ENCODE results near the gene PPIP5K1. TPM values are rescaled to one million over a fixed set of nuclear protein-coding genes. Genes with fewer than 3 reads are reported as not detected.

The PPIP5K1 gene
- total RNA-seq, 1 donor: 9.9 TPM

DNA sequence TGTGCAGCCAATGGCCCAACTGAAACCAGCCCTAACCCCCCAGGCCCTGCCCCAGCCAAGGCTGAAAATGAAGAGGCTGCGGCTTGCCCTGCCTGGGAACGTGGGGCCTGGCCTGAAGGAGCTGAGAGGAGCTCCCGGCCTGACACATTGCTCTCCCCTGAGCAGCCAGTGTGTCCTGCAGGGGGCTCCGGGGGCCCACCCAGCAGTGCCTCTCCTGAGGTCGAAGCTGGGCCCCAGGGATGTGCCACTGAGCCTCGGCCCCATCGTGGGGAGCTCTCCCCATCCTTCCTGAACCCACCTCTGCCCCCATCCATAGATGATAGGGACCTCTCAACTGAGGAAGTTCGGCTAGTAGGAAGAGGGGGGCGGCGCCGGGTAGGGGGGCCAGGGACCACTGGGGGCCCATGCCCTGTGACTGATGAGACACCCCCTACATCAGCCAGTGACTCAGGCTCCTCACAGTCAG lies 61.4 kb downstream of the PPIP5K1 start:
- Histone ChIP-seq H3K4me1 (ENCODE audit: insufficient read depth, low read length) (no peaks in the 10 kb centered on the region), H3K4me3 (ENCODE audit: low read length) (no peak overlapping the region), H3K27me3 (ENCODE audit: insufficient read depth, low read length) (no peaks in the 10 kb centered on the region), H3K9me3 (ENCODE audit: low read depth, low read length) (no peaks in the 10 kb centered on the region)

DNA sequence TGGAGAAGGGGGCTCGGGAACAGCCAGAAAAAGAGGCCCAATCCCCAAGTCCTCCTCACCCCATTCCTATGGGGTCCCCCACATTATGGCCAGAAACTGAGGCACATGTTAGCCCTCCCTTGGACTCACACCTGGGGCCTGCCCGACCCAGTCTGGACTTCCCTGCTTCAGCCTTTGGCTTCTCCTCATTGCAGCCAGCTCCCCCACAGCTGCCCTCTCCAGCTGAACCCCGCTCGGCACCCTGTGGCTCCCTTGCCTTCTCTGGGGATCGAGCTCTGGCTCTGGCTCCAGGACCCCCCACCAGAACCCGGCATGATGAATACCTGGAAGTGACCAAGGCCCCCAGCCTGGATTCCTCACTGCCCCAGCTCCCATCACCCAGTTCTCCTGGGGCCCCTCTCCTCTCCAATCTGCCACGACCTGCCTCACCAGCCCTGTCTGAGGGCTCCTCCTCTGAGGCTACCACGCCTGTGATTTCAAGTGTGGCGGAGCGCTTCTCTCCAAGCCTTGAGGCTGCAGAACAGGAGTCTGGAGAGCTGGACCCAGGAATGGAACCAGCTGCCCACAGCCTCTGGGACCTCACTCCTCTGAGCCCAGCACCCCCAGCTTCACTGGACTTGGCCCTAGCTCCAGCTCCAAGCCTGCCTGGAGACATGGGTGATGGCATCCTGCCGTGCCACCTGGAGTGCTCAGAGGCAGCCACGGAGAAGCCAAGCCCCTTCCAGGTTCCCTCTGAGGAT lies 62.0 kb downstream of the PPIP5K1 start:
- Histone ChIP-seq H3K27me3 (ENCODE audit: insufficient read depth, low read length) (no peaks in the 10 kb centered on the region), H3K9me3 (ENCODE audit: low read depth, low read length) (no peaks in the 10 kb centered on the region), H3K4me3 (ENCODE audit: low read length) (no peak overlapping the region), H3K4me1 (ENCODE audit: insufficient read depth, low read length) (no peaks in the 10 kb centered on the region)

DNA sequence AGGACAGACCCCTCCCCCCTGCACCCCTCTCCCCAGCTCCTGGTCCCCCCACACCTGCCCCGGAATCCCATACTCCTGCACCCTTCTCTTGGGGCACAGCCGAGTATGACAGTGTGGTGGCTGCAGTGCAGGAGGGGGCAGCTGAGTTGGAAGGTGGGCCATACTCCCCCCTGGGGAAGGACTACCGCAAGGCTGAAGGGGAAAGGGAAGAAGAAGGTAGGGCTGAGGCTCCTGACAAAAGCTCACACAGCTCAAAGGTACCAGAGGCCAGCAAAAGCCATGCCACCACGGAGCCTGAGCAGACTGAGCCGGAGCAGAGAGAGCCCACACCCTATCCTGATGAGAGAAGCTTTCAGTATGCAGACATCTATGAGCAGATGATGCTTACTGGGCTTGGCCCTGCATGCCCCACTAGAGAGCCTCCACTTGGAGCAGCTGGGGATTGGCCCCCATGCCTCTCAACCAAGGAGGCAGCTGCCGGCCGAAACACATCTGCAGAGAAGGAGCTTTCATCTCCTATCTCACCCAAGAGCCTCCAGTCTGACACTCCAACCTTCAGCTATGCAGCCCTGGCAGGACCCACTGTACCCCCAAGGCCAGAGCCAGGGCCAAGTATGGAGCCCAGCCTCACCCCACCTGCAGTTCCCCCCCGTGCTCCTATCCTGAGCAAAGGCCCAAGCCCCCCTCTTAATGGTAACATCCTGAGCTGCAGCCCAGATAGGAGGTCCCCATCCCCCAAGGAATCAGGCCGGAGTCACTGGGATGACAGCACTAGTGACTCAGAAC lies 62.8 kb downstream of the PPIP5K1 start:
- Histone ChIP-seq H3K9me3 (ENCODE audit: low read depth, low read length) (no peaks in the 10 kb centered on the region), H3K4me1 (ENCODE audit: insufficient read depth, low read length) (no peaks in the 10 kb centered on the region)

DNA sequence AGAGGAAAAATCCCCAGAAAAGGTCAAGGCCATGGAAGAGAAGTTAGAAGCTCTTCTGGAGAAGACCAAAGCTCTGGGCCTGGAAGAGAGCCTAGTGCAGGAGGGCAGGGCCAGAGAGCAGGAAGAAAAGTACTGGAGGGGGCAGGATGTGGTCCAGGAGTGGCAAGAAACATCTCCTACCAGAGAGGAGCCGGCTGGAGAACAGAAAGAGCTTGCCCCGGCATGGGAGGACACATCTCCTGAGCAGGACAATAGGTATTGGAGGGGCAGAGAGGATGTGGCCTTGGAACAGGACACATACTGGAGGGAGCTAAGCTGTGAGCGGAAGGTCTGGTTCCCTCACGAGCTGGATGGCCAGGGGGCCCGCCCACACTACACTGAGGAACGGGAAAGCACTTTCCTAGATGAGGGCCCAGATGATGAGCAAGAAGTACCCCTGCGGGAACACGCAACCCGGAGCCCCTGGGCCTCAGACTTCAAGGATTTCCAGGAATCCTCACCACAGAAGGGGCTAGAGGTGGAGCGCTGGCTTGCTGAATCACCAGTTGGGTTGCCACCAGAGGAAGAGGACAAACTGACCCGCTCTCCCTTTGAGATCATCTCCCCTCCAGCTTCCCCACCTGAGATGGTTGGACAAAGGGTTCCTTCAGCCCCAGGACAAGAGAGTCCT lies 63.6 kb downstream of the PPIP5K1 start:
- H3K27me3 ChIP-seq (ENCODE audit: insufficient read depth, low read length): no peaks in the 10 kb centered on the region
- no peak overlapping the region for H3K4me3 ChIP-seq (ENCODE audit: low read length)
- H3K9me3 ChIP-seq (ENCODE audit: low read depth, low read length): no peaks in the 10 kb centered on the region
- no peaks in the 10 kb centered on the region for H3K4me1 ChIP-seq (ENCODE audit: insufficient read depth, low read length)

More for the DNA sequence above, 62.8 kb downstream of the PPIP5K1 start:
- Histone ChIP-seq H3K4me3 (ENCODE audit: low read length) (no peak overlapping the region), H3K27me3 (ENCODE audit: insufficient read depth, low read length) (no peaks in the 10 kb centered on the region)

DNA sequence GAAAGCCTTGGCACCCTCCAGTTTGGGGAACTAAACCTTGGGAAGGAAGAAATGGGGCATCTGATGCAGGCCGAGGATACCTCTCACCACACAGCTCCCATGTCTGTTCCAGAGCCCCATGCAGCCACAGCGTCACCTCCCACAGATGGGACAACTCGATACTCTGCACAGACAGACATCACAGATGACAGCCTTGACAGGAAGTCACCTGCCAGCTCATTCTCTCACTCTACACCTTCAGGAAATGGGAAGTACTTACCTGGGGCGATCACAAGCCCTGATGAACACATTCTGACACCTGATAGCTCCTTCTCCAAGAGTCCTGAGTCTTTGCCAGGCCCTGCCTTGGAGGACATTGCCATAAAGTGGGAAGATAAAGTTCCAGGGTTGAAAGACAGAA lies 64.9 kb downstream of the PPIP5K1 start:
- Histone ChIP-seq H3K4me1 (ENCODE audit: insufficient read depth, low read length) (no peaks in the 10 kb centered on the region), H3K4me3 (ENCODE audit: low read length) (no peak overlapping the region), H3K27me3 (ENCODE audit: insufficient read depth, low read length) (no peaks in the 10 kb centered on the region), H3K9me3 (ENCODE audit: low read depth, low read length) (no peaks in the 10 kb centered on the region)

DNA sequence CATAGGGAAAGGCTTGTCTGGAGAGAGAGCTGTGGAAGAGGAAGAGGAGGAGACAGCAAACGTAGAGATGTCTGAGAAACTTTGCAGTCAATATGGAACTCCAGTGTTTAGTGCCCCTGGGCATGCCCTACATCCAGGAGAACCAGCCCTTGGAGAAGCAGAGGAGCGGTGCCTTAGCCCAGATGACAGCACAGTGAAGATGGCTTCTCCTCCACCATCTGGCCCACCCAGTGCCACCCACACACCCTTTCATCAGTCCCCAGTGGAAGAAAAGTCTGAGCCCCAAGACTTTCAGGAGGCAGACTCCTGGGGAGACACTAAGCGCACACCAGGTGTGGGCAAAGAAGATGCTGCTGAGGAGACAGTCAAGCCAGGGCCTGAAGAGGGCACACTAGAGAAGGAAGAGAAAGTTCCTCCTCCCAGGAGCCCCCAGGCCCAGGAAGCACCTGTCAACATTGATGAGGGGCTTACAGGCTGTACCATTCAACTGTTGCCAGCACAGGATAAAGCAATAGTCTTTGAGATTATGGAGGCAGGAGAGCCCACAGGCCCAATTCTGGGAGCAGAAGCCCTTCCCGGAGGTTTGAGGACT lies 65.7 kb downstream of the PPIP5K1 start:
- Histone ChIP-seq H3K9me3 (ENCODE audit: low read depth, low read length) (no peaks in the 10 kb centered on the region), H3K27me3 (ENCODE audit: insufficient read depth, low read length) (no peaks in the 10 kb centered on the region), H3K4me3 (ENCODE audit: low read length) (no peak overlapping the region), H3K4me1 (ENCODE audit: insufficient read depth, low read length) (no peaks in the 10 kb centered on the region)

DNA sequence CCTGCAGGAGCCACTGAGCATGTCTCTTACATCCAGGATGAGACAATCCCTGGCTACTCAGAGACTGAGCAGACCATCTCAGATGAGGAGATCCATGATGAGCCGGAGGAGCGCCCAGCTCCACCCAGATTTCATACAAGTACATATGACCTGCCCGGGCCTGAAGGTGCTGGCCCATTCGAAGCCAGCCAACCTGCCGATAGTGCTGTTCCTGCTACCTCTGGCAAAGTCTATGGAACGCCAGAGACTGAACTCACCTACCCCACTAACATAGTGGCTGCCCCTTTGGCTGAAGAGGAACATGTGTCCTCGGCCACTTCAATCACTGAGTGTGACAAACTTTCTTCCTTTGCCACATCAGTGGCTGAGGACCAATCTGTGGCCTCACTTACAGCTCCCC lies 66.4 kb downstream of the PPIP5K1 start:
- Histone ChIP-seq H3K4me3 (ENCODE audit: low read length) (no peak overlapping the region), H3K4me1 (ENCODE audit: insufficient read depth, low read length) (no peaks in the 10 kb centered on the region), H3K9me3 (ENCODE audit: low read depth, low read length) (no peaks in the 10 kb centered on the region), H3K27me3 (ENCODE audit: insufficient read depth, low read length) (no peaks in the 10 kb centered on the region)

DNA sequence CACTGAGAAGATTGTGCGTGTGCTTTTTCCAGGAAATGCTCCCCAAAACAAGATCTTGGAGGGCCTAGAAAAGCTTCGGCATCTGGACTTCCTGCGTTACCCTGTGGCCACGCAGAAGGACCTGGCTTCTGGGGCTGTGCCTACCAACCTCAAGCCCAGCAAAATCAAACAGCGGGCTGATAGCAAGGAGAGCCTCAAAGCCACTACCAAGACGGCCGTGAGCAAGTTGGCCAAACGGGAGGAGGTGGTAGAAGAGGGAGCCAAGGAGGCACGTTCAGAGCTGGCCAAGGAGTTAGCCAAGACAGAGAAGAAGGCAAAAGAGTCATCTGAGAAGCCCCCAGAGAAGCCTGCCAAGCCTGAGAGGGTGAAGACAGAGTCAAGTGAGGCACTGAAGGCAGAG lies 67.8 kb downstream of the PPIP5K1 start:
- no peaks in the 10 kb centered on the region for H3K9me3 ChIP-seq (ENCODE audit: low read depth, low read length)
- peaks cover 4% of the 10 kb centered on the region for H3K27me3 ChIP-seq (ENCODE audit: insufficient read depth, low read length)
- H3K4me3 ChIP-seq (ENCODE audit: low read length): no peak overlapping the region
- H3K4me1 ChIP-seq (ENCODE audit: insufficient read depth, low read length): peaks cover 8% of the 10 kb centered on the region

DNA sequence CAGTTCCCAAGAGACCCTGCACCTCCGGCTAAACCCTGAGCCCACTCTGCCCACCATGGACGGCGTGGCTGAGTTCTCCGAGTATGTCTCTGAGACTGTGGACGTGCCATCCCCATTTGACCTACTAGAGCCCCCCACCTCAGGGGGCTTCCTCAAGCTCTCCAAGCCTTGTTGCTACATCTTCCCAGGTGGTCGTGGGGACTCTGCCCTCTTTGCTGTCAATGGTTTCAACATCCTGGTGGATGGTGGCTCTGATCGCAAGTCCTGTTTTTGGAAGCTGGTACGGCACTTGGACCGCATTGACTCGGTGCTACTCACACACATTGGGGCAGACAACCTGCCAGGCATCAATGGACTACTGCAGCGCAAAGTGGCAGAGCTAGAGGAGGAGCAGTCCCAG lies 68.6 kb downstream of the PPIP5K1 start:
- Histone ChIP-seq H3K9me3 (ENCODE audit: low read depth, low read length) (no peaks in the 10 kb centered on the region), H3K27me3 (ENCODE audit: insufficient read depth, low read length) (peaks cover 7% of the 10 kb centered on the region), H3K4me3 (ENCODE audit: low read length) (no peak overlapping the region), H3K4me1 (ENCODE audit: insufficient read depth, low read length) (peaks cover 8% of the 10 kb centered on the region)

DNA sequence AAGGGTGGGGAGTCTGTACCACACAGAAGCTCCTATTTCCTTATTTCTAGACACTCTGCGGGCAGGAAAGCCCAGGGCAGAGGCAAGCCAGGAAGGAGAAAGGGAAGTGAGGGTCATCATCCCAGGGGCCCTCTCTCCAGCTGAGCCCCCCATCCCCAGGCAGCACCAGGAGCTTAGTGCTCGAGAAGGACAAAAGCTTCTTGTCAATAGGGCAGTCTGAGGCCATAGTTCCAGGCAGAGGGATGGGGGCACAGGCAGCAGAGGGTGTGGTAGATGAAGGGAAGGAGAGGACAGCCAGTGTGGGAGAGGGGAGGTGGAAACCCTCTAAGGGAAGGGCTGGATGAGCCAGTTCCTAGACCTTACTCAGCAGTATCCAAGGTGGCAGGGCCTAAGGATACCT lies 69.9 kb downstream of the PPIP5K1 start:
- Histone ChIP-seq H3K4me1 (ENCODE audit: insufficient read depth, low read length) (peaks cover 8% of the 10 kb centered on the region), H3K4me3 (ENCODE audit: low read length) (no peak overlapping the region), H3K27me3 (ENCODE audit: insufficient read depth, low read length) (peaks cover 10% of the 10 kb centered on the region), H3K9me3 (ENCODE audit: low read depth, low read length) (no peaks in the 10 kb centered on the region)

DNA sequence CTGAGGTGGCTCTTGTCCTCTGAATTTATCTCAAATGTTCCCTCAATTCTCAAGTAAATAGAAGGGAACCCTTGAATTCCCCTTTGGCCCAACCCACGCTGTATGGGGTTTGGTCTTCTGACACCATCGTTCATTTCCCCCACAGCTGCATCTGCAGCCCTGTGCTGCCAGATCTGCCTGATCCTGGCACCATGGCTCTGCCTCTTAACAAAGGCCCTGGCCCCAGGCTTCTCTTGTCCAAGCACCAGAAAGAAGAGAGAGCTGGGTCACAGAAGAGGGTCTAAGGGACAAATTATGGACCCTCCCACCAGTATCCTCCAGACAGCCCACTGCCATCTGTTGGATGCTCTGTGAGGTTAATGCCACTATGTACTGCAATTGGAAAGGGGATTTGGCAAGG lies 70.8 kb downstream of the PPIP5K1 start:
- Histone ChIP-seq H3K4me3 (ENCODE audit: low read length) (no peak overlapping the region), H3K9me3 (ENCODE audit: low read depth, low read length) (no peaks in the 10 kb centered on the region), H3K27me3 (ENCODE audit: insufficient read depth, low read length) (peaks cover 10% of the 10 kb centered on the region)

DNA sequence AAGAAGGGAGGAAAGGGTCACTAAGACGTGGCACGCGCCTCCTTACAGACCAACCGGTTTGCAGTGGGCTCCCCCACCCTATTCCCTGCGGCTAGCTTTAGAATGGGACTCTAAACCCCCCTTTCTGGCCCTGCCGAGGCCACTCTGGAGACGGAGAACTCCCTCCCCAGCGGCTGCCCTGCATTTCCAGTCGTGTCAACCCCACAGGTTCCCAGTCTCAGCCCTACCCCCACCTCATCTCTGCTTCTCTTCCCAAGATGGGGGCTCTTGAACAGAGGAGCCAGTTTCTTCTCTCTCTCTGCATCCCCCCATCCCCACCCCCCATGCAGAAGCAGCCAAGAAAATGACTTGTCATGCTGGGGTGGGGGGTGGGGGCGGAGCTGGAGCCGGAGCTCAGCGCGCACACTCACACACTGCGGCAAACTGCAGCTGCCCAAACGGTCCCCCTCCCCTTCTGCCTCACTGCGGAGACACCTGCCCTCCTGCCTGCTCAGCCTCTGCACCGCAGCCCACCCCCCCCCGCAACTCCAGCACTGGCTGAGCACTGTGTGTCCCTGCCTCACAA lies 71.7 kb downstream of the PPIP5K1 start:
- no peak overlapping the region for H3K4me3 ChIP-seq (ENCODE audit: low read length)
- H3K4me1 ChIP-seq (ENCODE audit: insufficient read depth, low read length): peaks cover 8% of the 10 kb centered on the region
- H3K9me3 ChIP-seq (ENCODE audit: low read depth, low read length): no peaks in the 10 kb centered on the region
- H3K27me3 ChIP-seq (ENCODE audit: insufficient read depth, low read length): peaks cover 10% of the 10 kb centered on the region

More for the DNA sequence above, 70.8 kb downstream of the PPIP5K1 start:
- H3K4me1 ChIP-seq (ENCODE audit: insufficient read depth, low read length): peaks cover 8% of the 10 kb centered on the region

DNA sequence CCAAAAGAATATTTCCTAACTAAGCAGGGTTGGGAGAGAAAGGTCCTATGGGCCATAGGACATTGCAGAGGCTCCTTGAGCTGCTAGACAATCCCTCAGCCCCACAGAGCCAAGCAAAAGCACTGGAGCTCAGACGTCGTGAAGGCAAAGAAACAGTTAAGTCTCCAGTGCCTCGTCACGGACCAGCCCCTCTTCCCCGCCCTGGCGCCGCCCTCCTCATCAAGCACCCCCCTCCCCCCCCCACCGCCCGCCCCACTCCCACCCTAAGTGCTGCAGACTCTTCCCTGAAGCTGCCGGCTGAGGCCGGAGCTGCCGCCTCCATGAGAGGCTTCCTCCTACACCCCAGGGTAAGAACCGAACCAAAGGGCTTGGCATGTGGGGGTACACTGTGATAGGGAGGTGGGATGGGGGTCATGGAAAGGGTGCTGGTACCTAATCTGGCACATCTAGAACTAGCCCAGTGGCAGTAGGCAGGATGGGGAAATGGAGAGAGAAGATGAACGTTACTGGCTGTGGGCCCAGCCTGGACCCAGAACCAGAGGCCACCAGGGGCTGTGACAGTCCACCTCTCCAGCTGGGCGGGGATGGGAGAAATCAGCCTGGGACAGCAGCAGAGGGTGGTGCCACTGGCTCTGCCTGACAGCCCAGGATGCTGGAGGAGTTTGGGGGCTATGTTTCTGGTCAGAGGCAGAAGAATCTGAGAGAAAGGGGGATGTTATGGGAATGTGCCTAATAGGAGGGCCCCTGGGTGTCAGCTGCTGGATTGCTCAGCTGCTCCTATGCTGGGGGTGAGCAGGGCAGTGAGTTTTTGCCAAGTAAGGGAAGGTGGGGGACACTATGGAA lies 72.4 kb downstream of the PPIP5K1 start, which contains the start of gene MAP1A:
TSS of gene MAP1A (plus strand) at position 255 of the 843 bp plus-strand sequence. CDS start 3,866 bp downstream, outside the sequence.
- Histone ChIP-seq H3K4me1 (ENCODE audit: insufficient read depth, low read length) (peaks cover 8% of the 10 kb centered on the region), H3K27me3 (ENCODE audit: insufficient read depth, low read length) (peaks cover 10% of the 10 kb centered on the region), H3K4me3 (ENCODE audit: low read length) (no peak within 1 kb of the TSS), H3K9me3 (ENCODE audit: low read depth, low read length) (no peaks in the 10 kb centered on the region)
